GM19467 (cell line): Measurements from ENCODE around the gene BAIAP3.

Experiments
- ATAC-seq: cut with Tn5 transposase; IDR thresholded peaks from one replicate; pipeline ENCODE4 v1.9.1; 2021; ENCODE audit warnings: mild to moderate bottlenecking, moderate library complexity; ENCODE audit not compliant: unreplicated experiment

Gene BAIAP3

DNA sequence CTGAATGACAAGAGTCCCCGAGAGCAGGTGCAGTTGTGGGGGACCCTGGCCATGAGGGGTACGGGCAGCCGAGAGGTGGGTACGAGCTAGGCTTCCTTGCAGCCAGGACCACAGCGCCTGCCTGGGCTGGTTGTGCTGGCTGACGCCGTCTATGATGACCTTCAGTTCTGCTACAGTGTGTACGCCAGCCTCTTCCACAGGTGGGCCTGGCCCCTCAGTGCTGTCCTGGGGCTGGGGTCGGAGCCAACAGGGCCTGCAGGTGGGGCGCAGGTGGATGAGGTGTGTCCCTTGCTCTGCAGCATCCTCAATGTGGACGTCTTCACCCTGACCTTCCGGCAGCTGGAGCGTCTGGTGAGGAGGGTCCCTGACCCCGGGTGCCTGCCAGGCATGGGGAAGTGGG is 11.1 kb downstream of the BAIAP3 start:
- no peak for ATAC-seq

DNA sequence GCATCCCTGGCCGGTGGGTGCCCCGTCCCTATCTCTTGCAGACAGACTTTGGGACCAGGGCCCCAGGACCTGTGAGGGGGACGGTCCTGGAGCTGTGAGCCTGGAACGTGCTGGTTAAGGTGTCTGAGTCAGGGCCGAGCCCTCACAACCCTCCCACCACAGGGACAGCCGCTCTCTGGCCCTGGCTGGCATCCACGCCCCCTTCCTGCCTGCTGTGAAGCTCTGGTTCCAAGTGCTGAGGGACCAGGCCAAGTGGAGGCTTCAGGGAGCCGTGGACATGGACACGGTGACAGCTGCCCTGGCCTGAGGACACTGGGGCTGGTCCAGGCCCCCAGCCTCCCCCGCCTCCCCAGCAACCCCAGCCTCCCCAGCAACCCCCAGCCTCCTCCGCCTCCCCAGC is 11.6 kb downstream of the BAIAP3 start:
- ATAC-seq: no peak

DNA sequence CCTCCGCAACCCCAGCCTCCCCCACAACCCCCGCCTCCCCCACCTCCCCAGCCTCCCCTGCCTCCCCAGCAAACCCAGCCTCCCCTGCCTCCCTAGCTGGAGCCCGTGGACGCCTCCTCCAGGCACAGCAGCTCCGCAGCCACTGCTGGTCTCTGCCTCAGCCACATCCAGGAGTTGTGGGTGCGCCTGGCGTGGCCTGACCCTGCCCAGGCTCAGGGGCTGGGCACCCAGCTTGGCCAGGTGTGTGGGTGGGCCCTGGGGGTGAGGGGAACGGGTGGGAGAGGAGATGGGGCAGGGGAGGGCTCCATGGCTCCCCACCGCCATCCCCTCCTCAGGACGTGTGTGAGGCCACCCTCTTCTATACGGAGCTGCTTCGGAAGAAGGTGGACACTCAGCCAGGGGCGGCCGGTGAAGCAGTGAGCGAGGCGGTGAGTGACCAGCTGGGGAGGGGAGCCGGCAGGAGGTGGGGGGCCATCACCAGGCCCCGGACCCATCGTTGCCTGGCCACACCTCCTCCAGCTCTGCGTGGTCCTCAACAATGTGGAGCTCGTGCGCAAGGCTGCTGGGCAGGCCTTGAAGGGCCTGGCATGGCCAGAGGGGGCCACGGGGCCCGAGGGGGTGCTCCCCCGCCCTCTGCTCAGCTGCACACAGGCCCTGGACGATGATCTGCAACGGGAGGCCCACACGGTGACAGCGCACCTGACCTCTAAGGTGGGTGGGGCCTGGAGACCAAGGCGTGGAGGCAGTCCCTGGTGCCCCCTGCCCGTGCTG is 12.4 kb downstream of the BAIAP3 start:
- no peak for ATAC-seq

DNA sequence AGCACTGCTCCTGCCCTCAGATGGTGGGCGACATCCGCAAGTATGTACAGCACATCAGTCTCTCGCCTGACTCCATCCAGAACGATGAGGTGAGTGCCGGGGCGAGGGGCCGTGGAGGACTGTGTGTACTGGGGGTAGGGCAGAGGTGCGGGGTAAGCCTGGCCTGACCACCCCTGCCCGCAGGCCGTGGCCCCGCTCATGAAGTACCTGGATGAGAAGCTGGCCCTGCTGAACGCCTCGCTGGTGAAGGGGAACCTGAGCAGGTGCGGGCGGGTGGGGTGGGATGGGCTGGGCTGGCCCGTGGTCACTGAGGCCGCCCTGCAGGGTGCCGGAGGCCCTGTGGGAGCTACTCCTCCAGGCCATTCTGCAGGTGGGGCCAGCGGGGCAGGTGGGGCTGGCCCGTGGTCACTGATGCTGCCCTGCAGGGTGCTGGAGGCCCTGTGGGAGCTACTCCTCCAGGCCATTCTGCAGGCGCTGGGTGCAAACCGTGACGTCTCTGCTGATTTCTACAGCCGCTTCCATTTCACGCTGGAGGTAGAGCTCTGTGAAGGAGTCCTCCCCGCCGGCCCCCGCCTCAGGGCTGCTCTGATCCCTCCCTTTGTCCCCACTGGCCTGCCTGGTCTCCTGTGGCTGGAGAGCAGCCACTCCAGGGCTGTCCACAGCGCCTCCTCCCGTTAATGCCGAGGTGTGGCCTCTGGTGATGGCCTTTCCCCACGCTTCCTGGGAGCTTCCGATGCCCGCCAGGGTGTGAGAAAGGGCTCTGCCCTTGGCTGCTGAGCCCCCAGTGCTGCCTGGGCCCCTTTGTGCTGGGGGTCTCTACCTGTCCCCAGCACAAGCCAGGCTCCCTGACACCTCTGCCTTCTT is 13.2 kb downstream of the BAIAP3 start:
- no peak for ATAC-seq

DNA sequence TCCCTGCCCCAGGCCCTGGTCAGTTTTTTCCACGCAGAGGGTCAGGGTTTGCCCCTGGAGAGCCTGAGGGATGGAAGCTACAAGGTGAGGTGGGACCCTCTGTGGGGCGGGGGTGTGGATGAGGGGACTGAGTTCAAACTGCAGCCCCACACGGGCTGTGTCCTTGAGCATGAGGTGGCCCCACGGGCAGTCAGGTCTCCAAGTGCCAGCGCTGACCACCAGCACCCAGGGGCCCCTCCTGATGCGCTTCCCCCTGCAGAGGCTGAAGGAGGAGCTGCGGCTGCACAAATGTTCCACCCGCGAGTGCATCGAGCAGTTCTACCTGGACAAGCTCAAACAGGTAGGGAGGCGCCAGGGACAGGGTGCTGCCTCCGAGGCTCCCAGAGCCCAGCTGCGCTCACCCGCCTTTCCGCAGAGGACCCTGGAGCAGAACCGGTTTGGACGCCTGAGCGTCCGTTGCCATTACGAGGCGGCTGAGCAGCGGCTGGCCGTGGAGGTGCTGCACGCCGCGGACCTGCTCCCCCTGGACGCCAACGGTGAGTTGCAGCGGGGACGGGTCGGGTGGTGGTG is 13.9 kb downstream of the BAIAP3 start:
- no peak for ATAC-seq

DNA sequence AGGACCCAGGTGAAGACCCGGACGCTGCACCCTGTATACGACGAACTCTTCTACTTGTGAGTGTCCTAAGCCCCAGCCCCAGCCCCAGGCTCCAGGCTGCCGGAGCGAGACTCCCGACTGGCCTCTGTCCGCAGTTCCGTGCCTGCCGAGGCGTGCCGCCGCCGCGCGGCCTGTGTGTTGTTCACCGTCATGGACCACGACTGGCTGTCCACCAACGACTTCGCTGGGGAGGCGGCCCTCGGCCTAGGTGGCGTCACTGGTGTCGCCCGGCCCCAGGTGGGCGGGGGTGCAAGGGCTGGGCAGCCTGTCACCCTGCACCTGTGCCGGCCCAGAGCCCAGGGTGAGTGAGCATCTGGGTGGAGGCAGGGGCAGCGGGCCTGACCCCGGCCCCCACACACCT is 14.5 kb downstream of the BAIAP3 start:
- ATAC-seq: no peak

DNA sequence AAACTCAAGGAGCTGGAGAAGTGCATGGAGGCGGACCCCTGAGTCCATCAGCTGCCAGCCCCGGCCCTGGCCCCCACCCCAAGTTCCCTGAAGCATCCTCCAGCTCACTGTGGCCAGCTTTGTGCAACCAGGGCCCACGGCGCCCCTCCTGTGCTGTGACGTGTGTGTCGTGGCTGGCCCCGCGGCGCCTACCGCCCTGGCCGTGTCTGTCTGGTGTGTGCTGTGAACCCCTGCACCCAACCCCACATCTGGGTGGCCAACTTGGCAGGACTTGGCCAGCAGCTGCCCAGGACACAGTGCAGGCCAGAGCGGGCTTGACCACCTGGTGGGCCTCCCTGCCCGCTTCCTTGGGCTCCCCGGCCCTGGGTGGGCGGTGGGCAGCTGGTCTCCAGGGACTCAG is 15.0 kb downstream of the BAIAP3 start:
- ATAC-seq: no peak

DNA sequence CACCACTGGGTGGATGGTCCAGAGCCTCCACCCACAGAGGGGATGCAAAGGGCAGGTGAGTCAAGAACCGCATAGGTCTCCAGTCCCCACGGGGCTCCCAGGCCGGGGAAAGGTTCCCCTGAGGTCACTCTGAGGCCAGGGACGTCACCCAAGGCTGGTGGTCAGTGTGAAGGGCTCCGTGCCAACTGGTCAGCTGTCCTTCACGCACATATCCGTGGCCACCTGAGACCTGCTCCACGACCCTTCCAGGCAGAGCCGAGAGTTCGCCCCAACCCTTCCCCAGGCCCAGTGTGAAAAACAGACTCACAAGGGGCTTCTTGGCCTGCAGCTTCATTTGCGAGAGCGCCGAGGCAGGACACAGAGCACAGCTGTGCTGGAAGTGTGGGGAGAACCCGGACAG is 15.5 kb downstream of the BAIAP3 start:
- no peak for ATAC-seq

DNA sequence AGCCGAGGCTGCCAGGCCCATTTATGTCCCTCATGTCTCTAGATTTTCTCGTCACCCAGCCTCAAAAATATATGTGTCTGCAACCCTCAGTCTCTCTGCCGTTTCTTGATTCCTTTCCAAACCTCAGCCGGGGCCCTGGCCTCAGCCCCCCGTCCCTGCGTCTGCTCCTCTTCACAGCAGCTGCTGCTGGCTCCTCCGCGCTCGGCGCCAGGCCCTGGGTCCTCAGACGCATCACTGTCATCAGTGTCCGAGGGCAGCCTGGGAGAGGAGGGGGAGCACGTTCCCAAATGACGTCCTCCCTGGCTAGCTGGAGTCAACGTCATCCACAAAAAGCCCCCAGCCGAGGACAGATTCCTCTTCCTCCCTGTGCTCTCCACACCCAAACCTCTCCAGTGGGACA is 15.9 kb downstream of the BAIAP3 start:
- no peak for ATAC-seq

DNA sequence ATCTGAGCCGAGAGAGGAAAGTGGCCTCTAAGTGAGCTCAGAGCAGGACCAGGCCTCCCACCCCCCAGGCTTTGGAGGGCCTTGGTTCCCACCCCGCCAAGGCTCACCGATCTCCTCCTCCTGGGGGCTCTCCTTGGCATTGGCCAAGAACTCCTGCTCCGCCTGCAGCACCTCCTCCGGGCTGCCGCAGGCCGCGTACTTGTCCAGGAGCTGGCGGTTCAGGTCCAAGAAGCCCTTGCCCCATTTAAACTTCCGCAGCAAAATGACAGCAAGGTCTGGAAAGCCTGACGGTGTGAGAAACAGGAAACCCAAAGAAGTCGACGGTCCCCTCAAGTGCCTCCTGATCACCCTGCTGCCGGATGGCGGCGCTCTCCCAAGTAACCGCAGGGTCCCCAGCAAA is 16.5 kb downstream of the BAIAP3 start:
- ATAC-seq: no peak

DNA sequence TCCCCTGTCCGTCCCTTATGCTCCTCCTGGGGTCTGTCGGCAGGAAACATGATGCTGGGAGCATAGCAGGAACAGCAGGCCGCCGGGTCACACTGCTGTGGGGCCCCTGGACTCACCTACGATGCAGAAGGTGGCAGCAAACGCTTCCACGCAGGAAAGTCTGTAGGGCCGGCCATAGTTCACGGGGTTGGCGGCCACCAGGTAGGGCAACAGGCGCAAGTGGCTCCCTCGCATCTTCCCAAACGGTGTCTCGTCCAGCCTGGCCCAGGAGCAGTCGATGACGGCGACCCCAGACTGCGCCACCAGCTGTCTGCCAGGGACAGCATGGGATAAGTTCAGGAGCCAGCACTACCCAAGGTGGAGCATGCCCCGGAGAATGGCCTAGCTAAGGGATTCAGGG is 17.2 kb downstream of the BAIAP3 start:
- ATAC-seq: no peak

DNA sequence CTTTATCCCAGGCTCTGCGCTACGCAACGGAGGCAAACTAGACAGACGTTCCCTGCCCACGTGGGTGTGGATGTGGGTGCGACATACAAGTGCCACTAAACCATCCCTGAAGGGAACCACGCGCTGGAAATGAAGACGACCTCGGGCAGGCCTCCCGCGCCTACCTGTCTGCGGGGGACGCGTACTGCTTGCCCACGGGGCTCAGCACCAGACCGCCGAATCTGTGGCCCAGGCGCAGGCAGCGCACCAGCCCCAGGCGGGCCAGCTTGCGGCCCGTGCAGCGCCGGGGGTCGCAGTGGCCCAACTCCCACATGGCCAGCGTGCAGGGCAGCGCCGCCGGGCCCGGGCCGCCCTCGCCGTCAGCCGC is 17.8 kb downstream of the BAIAP3 start:
- peak; percentile 5 for ATAC-seq

DNA sequence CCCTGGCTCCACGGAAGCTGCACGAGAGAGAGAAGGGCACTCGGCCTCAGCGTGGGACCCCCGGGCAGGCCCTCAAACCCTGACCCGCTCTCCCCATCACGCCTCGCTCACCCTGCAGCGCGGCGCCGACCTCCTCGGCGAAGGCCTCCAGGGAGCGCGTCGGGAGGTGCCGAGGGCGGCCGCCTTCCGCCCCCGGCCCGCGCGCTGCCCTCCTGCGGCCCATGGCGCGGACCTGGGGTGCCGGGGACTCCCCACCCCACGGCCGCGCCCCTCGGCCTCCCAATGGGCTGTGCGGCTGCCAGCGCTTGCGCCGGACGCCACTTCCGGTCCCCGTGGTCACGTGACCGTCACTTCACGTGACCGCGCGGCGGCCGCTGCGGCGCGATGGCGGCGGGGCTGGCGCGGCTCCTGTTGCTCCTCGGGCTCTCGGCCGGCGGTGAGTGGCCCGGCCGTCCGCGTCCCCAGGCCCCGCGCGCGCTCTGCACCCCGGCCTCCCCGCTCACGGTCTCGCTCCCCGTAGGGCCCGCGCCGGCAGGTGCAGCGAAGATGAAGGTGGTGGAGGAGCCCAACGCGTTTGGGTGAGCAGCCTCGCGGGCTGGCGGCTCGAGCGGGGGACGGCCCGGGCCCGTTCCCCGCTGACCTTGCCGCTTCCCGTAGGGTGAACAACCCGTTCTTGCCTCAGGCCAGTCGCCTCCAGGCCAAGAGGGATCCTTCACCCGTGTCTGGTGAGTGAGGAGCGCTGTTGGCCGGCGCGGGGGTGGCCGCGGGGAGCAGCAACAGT is 18.3 kb downstream of the BAIAP3 start, which contains the start of the genes GNPTG and TSR3:
TSS of gene GNPTG (plus strand) at position 350 of the 781 bp plus-strand sequence. CDS start at position 385, 35 bp downstream.
TSS of gene TSR3 (minus strand) at position 297 of the 781 bp plus-strand sequence. CDS start at position 223, 74 bp downstream.
- peak; percentile 67 for ATAC-seq

DNA sequence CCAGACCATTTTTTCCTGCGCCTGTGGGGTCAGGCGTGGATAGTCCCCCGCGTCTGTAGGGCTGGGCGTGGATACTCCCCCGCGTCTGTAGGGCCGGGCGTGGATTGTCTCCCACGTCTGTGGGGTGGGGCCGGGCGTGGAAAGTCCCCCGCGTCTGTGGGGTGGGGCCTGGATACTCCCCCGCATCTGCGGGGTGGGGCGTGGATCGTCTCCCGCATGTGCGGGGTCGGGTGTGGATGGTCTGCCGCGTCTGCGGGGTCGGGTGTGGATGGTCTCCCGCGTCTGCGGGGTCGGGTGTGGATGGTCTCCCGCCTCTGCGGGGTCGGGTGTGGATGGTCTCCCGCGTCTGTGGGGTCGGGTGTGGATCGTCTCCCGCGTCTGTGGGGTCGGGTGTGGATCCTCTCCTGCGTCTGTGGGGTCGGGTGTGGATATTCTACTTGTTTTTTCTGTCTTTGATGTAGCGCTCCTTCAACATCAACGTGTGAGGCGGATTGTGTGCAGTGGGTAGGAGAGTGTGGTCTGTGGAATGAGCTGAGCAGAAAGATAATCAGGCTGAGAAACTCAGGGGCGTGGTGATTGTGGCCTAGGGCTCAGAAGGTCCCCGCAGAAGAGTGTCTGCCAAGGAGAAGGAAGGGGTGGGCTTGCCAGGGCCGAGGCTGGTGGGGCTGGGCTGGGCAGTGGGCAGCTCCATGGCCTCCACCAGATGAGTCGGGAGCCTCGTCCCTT is 21.5 kb downstream of the BAIAP3 start:
- no peak for ATAC-seq

DNA sequence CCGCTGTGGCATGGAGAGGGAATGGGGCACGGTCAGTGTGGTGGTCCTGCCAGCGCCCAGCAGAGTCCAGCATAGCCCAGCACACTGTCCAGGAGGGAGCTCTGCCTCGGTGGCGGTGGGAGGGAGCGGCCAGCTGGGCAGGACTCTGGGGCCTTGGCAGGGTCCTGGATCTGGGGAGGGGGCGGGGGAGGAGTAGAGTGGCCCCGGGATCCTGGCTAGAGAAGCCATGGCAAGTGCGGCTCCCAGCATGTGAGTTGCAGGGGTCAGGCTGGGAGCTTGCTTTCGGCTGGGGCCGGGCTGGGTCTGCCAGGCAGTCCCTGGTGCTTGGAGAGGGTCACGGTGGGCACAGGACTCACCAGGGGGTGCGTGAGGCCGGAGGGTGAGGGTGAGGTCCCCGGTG is 22.1 kb downstream of the BAIAP3 start:
- ATAC-seq: no peak

DNA sequence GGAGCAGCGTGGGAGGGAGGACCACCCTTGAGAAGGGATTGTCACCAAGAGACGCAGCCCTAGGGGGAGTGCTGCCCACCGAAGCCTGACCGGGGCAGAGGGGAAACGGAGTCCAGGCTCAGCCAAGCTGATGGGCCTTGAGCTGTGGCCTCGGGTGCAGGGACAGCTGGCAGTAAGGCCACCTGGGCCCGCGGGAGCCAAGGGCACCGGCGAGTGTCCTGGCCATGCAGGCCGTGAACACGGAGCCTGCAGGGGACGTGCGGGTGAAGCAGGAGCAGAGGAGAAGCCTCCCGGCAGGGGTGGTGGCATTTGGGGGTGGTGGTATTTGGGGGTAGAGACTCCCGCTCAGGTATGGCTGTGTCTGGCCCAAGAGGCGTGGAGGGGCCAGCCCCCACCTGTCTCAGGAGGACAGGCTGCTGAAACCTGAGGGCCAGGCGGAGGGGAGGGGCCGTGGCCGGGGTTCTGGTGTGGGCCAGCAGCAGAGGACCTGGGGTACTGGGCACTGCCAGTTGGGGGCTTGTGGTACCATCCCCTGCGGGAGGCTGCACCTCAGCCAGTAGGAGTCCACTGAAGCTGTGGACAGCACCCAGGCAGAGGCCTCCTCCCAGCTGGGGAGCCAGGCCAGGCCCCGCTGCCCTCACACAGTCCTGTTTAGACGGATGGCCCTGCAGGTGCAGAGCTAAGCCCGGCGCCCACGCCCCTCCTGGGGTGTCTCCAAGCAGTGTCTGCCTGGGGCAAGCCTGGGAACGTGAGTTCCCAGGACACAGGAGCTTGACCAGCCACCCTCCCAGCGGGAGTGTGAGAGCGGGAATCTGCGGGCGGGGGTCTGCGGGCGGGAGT is 22.8 kb downstream of the BAIAP3 start:
- ATAC-seq: no peak

DNA sequence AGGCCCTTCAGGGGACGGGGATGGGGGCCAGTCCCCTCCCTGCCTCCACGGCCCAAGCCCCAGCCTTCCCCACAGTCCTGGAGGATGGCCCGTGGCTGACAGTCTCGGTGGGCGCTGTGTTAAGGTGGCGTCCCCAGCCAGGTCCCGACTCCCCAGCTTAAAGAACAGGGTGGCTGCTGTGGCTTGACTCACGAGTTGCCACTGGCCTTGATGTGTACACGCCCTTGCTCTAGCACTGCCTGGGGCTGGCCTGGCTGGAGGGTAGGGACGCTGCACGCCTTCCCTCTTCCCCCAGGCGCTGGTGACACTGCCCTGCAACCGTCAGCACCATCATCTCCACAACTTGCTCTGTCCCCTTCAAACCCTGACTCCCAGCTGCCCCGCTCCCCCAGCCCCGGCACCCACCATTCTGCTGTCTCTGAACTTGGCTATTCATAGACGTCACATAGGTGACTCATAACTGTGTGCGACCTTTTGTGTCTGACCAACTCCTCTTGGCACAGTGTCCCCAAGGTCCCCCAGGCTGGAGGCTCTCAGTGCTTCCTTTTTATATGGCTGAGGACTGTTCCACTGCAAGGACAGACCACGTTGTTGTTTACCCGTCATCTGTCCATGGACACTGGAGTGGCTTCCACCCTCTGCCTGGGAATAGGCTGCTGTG is 24.6 kb downstream of the BAIAP3 start:
- no peak for ATAC-seq

DNA sequence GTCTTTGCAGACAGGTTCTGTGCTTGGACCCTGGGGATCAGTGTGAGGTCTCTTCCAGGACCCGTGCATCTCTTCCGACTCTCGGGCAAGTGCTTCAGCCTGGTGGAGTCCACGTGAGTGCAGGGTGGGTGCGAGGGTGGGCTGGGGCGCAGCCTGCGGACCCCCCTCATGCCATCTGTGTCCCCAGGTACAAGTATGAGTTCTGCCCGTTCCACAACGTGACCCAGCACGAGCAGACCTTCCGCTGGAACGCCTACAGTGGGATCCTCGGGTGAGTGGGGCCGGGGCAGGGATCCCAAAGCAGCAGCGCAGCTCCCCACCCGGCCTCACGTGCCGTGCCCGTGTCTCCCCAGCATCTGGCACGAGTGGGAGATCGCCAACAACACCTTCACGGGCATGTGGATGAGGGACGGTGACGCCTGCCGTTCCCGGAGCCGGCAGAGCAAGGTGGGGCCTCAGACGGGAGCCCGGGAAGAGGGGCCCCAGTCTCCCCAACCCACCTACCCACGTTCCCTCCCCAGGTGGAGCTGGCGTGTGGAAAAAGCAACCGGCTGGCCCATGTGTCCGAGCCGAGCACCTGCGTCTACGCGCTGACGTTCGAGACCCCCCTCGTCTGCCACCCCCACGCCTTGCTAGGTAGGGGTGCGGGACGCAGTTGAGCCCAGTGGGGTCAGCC is 28.4 kb downstream of the BAIAP3 start:
- ATAC-seq: no peak
